Activated naive CD4-positive, alpha-beta T cell treated with anti-CD3 and anti-CD28 coated beads, Interleukin-2, amount 50 U/mL, for 24 hours (primary cell): ENCODE results near the gene SKP1.

Experiments
- H3K27ac Mint-ChIP-seq: one replicate; pipeline ENCODE4 v1.8.0; 2021; ENCODE audit warnings: mild to moderate bottlenecking, mixed read lengths
- H3K27me3 Mint-ChIP-seq: one replicate; pipeline ENCODE4 v1.8.0; 2021; ENCODE audit warnings: mixed read lengths
- H3K36me3 Mint-ChIP-seq: one replicate; pipeline ENCODE4 v1.8.0; 2021; ENCODE audit warnings: mixed read lengths
- H3K4me1 Mint-ChIP-seq: one replicate; pipeline ENCODE4 v1.8.0; 2021; ENCODE audit warnings: mixed read lengths
- H3K4me3 Mint-ChIP-seq: one replicate; pipeline ENCODE4 v1.8.0; 2021; ENCODE audit warnings: mild to moderate bottlenecking, mixed read lengths
- H3K9me3 Mint-ChIP-seq: one replicate; pipeline ENCODE4 v1.8.0; 2021; ENCODE audit warnings: mixed read lengths

Gene SKP1

GRCh38 chr5:134115806-134116175 is 61.0 kb downstream of the SKP1 start:
- H3K4me3 Mint-ChIP-seq: peak overlapping the region; percentile 94
- peaks cover 14% of the 10 kb centered on the region for H3K36me3 Mint-ChIP-seq
- H3K27me3 Mint-ChIP-seq: no peaks in the 10 kb centered on the region
- H3K27ac Mint-ChIP-seq: peak overlapping the region; percentile 92
- H3K4me1 Mint-ChIP-seq: peaks cover 75% of the 10 kb centered on the region
- no peaks in the 10 kb centered on the region for H3K9me3 Mint-ChIP-seq

- H3K36me3 Mint-ChIP-seq: peaks cover 10% of the 10 kb centered on the region
- no peaks in the 10 kb centered on the region for H3K27me3 Mint-ChIP-seq
- H3K4me1 Mint-ChIP-seq: peaks cover 75% of the 10 kb centered on the region
- H3K9me3 Mint-ChIP-seq: no peaks in the 10 kb centered on the region
- H3K4me3 Mint-ChIP-seq: peak overlapping the region; percentile 94
- H3K27ac Mint-ChIP-seq: peak overlapping the region; percentile 92
These were observed 61.6 kb downstream of the SKP1 start for GRCh38 chr5:134114886-134115805.

- no peaks in the 10 kb centered on the region for H3K27me3 Mint-ChIP-seq
These were observed 62.6 kb downstream of the SKP1 start, which contains the start of gene TCF7 for GRCh38 chr5:134113902-134114875. TCF7 (plus strand) TSS chr5:134114681; CDS start chr5:134114907, 226 bp downstream.

GRCh38 chr5:134113363-134113889 is 63.3 kb downstream of the SKP1 start:
- peaks cover 3% of the 10 kb centered on the region for H3K36me3 Mint-ChIP-seq
- no peaks in the 10 kb centered on the region for H3K27me3 Mint-ChIP-seq
- peak overlapping the region; percentile 91 for H3K4me3 Mint-ChIP-seq
- H3K4me1 Mint-ChIP-seq: peaks cover 69% of the 10 kb centered on the region
- no peaks in the 10 kb centered on the region for H3K9me3 Mint-ChIP-seq
- H3K27ac Mint-ChIP-seq: peak overlapping the region; percentile 91

More at GRCh38 chr5:134113902-134114875, 62.6 kb downstream of the SKP1 start, which contains the start of gene TCF7:
- no peaks in the 10 kb centered on the region for H3K9me3 Mint-ChIP-seq
- peaks cover 7% of the 10 kb centered on the region for H3K36me3 Mint-ChIP-seq
- H3K4me3 Mint-ChIP-seq: peak within 1 kb of the TSS; percentile 94
- peak within 1 kb of the TSS; percentile 92 for H3K27ac Mint-ChIP-seq
- peaks cover 69% of the 10 kb centered on the region for H3K4me1 Mint-ChIP-seq

GRCh38 chr5:134112726-134113362 is 63.9 kb downstream of the SKP1 start:
- H3K9me3 Mint-ChIP-seq: no peaks in the 10 kb centered on the region
- no peaks in the 10 kb centered on the region for H3K27me3 Mint-ChIP-seq
- H3K36me3 Mint-ChIP-seq: peaks cover 3% of the 10 kb centered on the region
- H3K4me3 Mint-ChIP-seq: peak overlapping the region; percentile 81
- H3K27ac Mint-ChIP-seq: peak overlapping the region; percentile 90
- peaks cover 69% of the 10 kb centered on the region for H3K4me1 Mint-ChIP-seq

- H3K4me3 Mint-ChIP-seq: peak overlapping the region; percentile 81
- peaks cover 3% of the 10 kb centered on the region for H3K36me3 Mint-ChIP-seq
- no peaks in the 10 kb centered on the region for H3K27me3 Mint-ChIP-seq
- peak overlapping the region; percentile 90 for H3K27ac Mint-ChIP-seq
- H3K4me1 Mint-ChIP-seq: peaks cover 69% of the 10 kb centered on the region
- H3K9me3 Mint-ChIP-seq: no peaks in the 10 kb centered on the region
These were observed 64.8 kb downstream of the SKP1 start for GRCh38 chr5:134111741-134112647.

GRCh38 chr5:134110382-134110781 is 66.4 kb downstream of the SKP1 start:
- H3K27ac Mint-ChIP-seq: peak overlapping the region; percentile 84
- H3K27me3 Mint-ChIP-seq: no peaks in the 10 kb centered on the region
- peak overlapping the region; percentile 58 for H3K4me3 Mint-ChIP-seq
- peaks cover 2% of the 10 kb centered on the region for H3K36me3 Mint-ChIP-seq
- no peaks in the 10 kb centered on the region for H3K9me3 Mint-ChIP-seq
- peaks cover 76% of the 10 kb centered on the region for H3K4me1 Mint-ChIP-seq

GRCh38 chr5:134107779-134108178 is 69.0 kb downstream of the SKP1 start:
- Mint-ChIP-seq H3K9me3 (no peaks in the 10 kb centered on the region), H3K4me3 (no peak overlapping the region), H3K36me3 (peaks cover 2% of the 10 kb centered on the region), H3K27ac (no peak overlapping the region), H3K27me3 (no peaks in the 10 kb centered on the region), H3K4me1 (peaks cover 93% of the 10 kb centered on the region)

GRCh38 chr5:134106991-134107701 is 69.6 kb downstream of the SKP1 start:
- Mint-ChIP-seq H3K9me3 (no peaks in the 10 kb centered on the region), H3K27me3 (no peaks in the 10 kb centered on the region), H3K36me3 (peaks cover 2% of the 10 kb centered on the region), H3K4me3 (peak overlapping the region; percentile 19), H3K4me1 (peaks cover 89% of the 10 kb centered on the region), H3K27ac (no peak overlapping the region)

- Mint-ChIP-seq H3K4me3 (peak overlapping the region; percentile 72), H3K4me1 (peaks cover 94% of the 10 kb centered on the region), H3K27ac (peak overlapping the region; percentile 90), H3K9me3 (no peaks in the 10 kb centered on the region), H3K36me3 (peaks cover 2% of the 10 kb centered on the region), H3K27me3 (no peaks in the 10 kb centered on the region)
These were observed 72.6 kb downstream of the SKP1 start for GRCh38 chr5:134103998-134104654.

- Mint-ChIP-seq H3K4me3 (peak overlapping the region; percentile 72), H3K27me3 (no peaks in the 10 kb centered on the region), H3K27ac (peak overlapping the region; percentile 97), H3K9me3 (no peaks in the 10 kb centered on the region), H3K4me1 (peaks cover 94% of the 10 kb centered on the region), H3K36me3 (peaks cover 2% of the 10 kb centered on the region)
These were observed 73.4 kb downstream of the SKP1 start for GRCh38 chr5:134103397-134103796.

- H3K27ac Mint-ChIP-seq: peak overlapping the region; percentile 97
- peaks cover 90% of the 10 kb centered on the region for H3K4me1 Mint-ChIP-seq
- no peaks in the 10 kb centered on the region for H3K9me3 Mint-ChIP-seq
- peak overlapping the region; percentile 23 for H3K4me3 Mint-ChIP-seq
- peaks cover 1% of the 10 kb centered on the region for H3K36me3 Mint-ChIP-seq
- no peaks in the 10 kb centered on the region for H3K27me3 Mint-ChIP-seq
These were observed 74.9 kb downstream of the SKP1 start for GRCh38 chr5:134101686-134102439.
